HG02840 (cell line): ENCODE results near the gene TSEN15.

Source experiments
- ATAC-seq: cut with Tn5 transposase; IDR thresholded peaks from one replicate; pipeline ENCODE4 v1.9.1; 2021; ENCODE audit warnings: mild to moderate bottlenecking, moderate library complexity, moderate number of reproducible peaks; ENCODE audit not compliant: unreplicated experiment, low FRiP score

The TSEN15 gene

DNA sequence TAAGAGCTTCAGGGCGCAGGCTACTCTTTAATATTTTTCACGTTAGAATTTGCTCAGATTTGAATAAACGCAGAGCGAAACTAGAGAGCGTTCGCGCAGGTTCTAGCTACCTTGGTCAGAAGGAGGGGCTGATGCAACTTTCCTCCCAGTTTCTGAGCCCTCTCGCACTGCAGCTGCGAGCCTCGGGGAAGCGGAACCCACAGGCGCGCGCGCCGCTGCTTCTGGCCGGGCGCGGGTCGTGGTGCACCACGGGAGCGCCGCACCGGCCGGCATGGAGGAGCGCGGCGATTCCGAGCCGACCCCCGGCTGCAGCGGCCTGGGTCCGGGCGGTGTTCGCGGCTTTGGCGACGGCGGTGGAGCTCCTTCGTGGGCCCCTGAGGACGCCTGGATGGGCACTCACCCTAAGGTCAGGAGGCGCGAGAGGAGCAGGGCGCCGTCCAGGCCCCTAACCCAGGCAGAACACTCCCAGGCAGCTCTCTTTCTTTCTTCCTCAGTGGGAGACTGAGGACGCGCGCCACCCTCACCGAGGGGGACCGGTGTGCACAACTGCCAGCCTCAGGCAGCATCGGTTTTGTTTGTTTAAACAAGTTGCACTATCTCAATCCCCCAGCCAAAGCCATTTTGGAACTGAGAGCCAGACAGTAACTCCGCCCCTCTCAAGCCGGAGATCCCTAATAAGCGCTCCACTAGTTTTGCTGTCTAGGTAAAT lies at the start of gene TSEN15:
Gene TSEN15 (plus strand): TSS at position 246 of the 709 bp plus-strand sequence. CDS start 26 bp downstream, at position 272.
- peak; percentile 95 for ATAC-seq

DNA sequence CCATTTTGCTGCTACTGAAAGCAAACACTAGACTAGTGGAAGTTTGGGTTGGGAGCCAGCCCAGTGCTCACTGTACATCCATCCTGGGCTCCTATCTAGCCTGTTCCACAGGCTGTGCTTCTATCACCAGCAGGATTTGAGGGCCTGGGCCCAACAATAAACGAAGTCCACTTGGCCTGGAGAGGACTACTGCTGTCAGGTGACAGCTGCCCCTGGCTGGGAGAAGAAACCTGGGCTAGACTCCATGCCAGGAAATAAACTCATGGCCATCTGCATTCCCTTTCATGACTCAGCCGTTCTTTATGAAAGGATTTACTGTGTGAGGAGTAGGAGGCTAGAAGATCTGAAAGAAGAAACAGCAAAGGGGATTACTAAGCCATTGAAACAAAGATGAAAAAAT lies 49.5 kb upstream of the TSEN15 start:
- ATAC-seq, result no peak

DNA sequence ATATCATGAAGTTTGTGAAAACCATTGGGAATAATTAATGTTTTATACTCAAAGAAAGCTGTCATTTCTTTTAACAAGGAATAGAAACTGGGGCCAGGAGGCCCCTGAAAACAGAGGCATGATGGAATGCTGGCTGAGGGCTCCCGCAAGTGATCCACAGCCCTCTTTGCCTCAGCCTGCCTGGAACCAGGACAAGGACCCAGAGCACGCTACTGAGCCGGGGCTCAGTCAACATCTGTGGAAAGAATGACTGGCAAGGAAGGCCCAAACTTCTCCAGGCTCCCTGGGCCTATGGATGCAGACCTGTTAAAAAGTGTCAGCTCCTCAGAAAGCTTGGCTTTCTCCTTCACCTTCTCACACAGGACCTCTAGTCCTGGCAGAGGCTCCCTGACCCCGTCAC lies 46.6 kb upstream of the TSEN15 start:
- ATAC-seq, result no peak

DNA sequence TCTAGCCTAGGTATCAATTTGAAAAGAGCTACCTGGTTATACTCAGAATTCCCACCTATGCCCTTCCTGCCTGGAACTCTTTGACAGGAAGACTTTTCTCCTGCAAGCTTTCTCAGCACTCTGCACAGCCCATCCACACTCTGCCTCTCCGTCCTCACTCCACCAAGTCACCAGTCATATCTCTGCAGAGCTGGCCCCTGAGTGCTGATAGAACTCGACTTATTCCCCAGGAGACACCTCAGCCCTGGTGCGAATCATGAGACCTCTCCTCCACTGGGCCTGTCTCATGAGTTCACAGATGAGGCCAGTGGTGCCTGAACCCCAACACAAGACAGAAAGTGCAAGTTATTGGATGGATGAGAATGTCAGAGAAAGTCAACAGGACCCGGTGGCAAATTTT lies 46.0 kb upstream of the TSEN15 start:
- no peak for ATAC-seq

DNA sequence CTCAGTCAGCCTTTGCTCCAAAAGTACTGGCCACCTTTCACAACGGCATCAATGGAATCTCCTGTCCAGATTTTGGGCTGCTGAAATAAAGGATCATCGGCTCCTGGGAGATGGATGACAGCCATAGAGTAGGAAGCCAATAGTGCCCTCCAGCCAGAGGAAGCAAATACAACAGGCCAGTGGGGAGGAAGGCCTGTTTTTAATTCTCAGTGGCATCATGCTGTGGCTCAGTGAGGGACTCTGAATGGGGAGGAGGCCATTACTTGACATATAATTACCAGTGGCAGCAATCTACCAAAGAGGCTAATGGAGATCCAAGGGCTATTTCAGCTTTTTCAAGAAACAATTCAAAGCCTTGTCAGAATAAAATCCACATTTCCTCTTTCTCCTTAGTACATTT lies 40.7 kb upstream of the TSEN15 start:
- ATAC-seq, result no peak

- ATAC-seq, result no peak
These were observed 39.3 kb upstream of the TSEN15 start for GRCh38 chr1:184012187-184012586.

DNA sequence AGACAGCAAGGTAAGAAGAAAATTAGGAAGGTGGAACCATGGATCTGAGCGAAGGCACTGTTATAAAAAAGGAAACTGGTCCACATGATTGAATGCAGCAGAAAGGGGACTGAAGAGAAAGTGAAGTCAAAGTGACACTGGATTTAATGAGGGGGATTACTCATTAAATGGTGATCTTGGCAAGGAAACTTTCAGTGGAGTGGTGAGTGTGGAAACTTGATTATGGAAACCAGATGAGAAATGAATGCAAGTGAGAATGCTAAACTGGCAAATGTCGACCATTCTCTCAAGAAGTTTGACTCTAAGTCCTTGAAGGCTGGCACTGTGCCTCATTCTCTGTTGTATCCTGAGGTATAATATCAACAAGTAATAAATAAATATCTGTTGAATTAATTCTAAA lies 37.3 kb upstream of the TSEN15 start:
- no peak for ATAC-seq

DNA sequence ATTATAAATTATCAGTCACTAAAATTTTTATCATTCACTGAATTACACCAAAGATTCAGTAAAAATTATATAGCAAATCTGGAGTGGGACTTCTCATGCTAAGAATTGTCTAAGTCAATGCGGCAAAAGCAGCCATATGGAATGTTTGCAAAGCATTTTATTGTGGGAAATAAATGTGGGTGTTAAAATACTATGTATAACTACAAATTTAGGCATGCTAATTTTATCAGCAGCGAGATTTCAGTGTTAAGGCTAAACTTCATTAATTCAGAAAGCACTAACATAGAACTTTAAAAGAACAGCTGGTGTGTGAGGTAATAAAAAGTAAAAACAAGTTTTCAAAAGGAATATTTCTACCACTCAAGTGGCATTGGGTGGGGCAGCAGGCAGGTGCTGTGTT lies 35.4 kb upstream of the TSEN15 start:
- ATAC-seq, result no peak

DNA sequence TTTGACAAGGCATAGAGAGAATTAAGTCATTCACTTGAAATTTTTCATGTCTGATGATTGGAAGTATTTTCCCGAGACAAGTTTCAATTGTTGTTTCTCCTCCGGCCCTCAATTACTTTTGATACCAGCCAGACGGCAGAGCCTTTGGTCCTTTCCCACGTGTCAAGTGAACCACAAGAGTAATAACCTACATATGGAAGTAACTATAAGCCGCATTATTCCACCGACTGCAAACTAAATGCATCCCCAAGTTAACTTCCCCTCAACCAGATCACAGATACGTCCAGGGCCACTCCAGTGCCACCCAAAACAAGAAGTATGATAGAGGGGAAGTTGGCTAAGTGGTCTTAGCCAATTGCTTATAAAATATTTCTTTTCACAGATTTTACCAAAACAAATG lies 34.2 kb upstream of the TSEN15 start:
- ATAC-seq, result no peak

DNA sequence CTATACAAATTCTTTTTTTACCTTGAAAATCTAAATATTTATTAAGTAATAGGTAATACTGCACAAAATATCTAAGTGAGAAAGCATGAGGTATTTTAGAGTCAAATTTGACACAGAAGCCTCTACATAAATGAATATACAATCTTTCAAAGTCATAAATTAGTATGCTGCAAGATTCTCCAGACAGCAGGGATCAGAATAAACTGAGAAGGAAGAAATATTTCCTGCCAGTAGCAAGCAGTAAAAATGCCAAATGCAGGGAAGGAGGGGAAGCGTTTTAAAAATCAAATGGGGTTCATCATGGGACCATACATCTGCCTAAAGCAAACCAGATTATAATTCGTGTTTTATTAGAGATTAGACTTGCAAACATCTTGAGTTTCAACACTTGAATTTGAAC lies 32.9 kb upstream of the TSEN15 start:
- no peak for ATAC-seq

DNA sequence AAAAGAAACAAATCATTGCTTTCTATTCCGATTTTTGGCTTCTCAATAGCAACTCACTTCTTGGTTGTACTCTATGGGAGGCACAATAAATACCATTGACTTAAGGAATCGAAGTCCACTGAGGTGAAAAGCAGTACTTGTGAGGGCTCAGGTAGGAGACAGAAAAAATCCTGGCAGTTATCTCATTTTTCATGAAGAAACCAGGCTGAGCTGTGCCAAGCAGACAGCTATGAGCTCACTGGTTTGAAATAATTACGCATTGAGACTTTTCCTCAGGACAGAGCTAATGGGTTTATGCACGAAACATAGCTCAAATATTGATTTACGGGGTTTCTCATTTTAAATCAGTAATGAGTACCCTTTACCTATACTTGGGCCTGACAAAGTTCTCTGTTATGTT lies 32.5 kb upstream of the TSEN15 start:
- ATAC-seq, result no peak

DNA sequence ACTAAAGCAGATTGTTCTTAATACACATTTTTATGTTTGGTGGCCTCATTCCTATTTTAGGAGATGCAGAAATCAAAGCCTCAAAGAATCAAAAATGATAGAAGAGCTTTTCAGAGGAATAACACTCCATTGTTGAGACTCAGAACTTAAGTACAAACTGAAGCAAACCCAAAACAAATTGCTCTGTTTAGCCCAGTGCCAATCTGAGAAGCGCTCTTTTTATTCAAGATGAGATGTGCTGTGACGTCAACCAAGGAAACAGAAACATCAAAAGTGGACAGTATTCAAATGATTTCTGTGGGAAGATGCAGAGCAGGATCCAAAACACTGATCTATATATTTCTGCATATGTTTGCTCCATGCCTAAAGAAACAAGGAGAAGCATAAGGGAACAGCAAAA lies 32.0 kb upstream of the TSEN15 start:
- no peak for ATAC-seq

GRCh38 chr1:184020328-184020727 lies 31.2 kb upstream of the TSEN15 start:
- no peak for ATAC-seq

DNA sequence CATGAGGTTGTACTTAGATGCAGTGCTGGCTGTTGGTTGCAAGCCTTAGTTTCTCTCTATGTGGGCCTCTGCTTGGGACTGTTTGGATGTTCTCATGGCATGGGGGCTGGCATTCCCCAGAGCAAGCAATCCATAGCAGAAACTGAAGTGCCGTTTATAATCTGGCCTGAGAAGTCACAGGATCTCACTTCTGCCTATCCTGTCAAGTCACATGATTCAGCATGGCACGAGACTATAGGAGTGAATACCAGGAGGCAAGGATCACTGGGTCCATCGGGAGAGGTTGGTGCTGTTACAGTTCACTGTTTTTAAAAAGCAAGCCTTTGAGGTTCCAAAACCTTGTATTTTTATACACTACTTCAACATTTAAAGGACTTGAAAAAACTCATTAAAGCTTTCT lies 30.7 kb upstream of the TSEN15 start:
- ATAC-seq, result no peak

DNA sequence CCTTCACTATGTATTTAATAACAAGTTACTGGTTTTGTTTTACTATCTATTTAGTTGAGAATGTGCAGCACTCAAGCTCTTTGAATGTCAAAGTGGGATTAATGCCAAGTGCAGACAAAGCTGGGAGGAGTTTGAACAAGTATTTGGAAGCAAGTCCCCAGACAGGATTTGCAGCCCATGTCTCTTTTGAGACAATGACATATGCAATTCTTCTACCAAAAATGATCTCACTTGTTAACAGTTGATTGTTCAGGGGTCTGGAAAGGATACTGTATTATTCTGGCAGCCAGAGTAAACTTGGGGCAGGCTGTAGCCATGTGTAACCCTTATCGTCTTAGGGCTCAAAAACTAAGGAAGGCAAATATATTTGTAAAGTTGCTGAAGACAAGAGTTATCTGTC lies 29.8 kb upstream of the TSEN15 start:
- ATAC-seq, result no peak

DNA sequence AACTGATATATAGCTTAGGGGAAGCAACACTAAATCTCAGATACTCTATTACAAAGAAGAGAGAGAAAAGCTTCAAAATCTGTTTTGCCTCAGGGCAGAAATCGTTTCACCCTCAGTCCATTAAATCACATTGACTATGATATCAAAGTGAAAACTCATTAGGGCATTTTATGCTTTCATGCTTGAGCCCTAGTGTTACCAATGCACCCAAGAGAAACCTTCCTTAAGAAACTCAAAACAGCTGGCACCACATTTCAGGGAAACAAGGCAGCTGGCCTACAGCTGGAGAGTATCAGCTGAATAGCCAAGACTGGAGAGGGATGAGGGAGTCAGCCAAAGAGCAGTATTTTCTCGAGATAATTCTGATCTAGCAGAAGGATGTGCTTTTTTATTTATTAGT lies 28.9 kb upstream of the TSEN15 start:
- no peak for ATAC-seq

DNA sequence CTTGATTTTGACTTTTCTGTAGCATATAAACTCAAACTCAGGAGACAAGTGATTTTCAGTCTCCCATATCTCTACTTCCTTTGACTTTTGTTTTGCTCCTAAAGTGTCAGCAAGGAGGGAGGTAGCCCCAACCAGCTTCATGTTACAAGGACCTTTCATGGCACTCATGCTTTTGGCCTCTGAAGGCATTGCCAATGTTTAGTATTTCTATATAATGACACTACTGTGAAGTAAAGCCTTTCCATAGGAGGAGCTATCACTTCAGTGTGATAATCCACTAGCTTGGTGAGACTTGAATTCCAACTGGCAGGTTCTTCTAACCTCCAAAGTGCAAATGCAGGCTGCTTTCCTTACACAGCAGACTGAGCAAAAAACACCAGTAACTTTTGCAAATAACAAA lies 28.4 kb upstream of the TSEN15 start:
- ATAC-seq, result no peak

- ATAC-seq, result no peak
These were observed 26.3 kb upstream of the TSEN15 start for GRCh38 chr1:184025242-184025675.

GRCh38 chr1:184027826-184028695 lies 23.5 kb upstream of the TSEN15 start:
- no peak for ATAC-seq

DNA sequence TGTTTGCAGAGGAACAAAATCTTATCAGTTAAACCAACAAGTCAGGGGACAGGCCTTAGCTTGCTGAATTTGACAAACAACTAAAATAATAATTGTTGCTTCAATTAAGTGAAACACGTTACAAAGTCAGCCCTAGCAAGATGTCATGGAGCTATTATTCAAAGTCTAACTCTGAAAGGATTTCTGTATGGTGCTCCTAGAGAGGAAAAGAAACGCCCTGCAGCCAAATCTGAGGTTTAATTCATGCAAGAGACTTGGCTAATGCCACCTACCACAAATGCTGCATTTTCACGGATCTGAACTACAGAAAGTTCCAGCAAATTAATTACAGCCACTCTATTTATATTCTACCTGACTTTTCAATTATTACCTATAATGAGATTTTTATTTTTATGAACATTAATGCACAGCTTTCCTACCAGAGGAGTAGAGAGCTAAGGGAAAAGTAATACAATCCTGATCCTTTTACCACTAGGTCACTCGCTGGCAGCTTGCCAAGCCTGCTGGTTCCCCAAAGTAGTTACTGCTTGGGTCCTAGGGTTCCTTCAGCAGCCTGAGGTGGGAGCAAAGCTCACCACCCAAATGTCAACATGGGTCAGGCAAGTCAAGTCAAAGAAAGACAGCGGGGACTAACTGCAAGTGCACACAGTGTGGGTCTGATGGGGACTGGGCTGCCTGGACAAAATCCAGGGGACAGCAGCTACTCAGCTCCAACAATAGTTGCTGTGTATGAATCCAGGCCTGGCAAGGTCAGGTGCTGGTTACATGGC lies 22.5 kb upstream of the TSEN15 start:
- ATAC-seq, result no peak

- ATAC-seq, result no peak
These were observed 21.0 kb upstream of the TSEN15 start for GRCh38 chr1:184030433-184031091.
